ENCODE measurements around the gene PRR35. TPM values are rescaled to one million over a fixed set of nuclear protein-coding genes. Genes with fewer than 3 reads are reported as not detected.

The PRR35 gene
- total RNA-seq, 1 donor from 2014 or later: not detected

DNA sequence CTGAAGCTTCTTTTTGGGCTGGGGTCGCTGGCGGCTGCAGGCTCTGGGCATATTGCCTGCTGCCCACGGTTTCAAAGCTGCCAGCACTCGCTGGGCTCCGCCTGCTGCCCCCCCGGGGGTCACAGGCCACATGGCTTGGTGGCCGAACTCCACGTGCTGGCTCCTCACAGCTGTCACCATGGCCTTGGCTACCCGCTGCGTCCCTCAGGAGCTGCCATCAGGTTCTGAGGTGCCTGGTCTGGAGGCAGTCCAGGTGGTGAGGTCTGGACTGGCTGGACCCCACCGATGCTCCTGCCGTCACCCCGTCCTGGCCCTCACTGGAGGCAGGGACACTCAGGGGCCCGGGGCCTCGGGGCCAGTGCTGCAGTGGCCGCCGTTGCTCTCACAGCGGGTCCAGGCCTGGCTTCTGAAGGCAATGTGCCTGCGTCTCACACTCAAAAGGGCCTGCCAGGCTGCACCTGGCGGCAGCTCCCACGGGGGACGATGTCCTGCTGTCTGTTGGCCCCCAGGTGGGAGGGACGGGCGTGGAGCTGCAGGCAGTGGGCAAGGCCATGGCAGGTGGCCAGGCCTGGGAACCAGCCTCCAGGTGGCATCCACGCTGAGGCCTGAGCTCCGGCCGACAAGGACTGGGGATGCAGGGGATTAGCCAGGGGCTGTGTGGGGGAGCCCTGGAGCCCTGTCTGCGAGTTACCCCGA is 19.4 kb upstream of the PRR35 start:
- DNase-seq (ENCODE audit: missing footprints) (no peak), ATAC-seq (no peak)
- intact Hi-C loops (cut with DNase I): no loop called here

DNA sequence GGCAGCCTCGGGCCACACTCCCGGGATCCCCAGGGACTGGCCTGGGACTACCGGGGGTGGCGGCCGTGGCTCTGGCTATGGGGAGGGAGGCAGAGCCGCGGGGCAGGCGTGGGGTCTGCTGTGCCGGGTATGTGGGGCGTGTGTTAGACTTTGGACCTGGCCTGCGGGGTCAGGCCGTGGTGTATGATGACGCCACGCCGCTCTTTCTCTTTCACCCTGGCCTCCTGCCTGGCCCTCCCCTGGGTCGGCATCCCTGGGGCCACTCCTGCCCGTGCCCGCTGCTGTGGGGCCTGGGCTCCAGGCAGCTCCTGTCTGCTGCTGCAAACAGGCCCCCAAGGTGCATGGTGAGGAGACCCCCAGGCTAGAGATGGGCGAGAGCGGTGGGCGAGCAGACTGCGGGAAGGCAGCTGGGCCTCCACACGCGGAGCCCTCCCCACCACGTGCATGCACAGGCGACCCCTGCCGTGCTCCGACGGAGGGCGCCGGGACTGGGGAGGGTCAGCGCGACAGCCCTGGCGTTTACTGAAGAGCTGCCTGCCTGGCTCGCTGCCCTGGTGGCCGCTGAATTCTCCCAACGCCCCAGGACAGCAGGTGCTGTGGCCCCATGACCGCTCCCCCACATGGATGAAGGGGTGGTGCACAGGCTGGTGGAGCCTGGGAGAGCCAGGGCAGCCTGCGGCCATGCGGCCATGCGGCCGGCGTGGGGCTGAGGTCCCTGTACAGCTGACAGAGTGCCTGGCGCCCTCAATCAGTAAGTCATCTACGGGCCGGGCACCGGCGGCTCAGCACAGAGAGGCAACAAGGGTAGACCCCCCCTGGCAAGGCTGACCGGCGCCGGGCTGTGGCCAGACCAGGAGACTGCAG is 16.7 kb upstream of the PRR35 start:
- no peak for DNase-seq (ENCODE audit: missing footprints)
- no peak for ATAC-seq
- intact Hi-C loops (cut with DNase I): no loop called here

DNA sequence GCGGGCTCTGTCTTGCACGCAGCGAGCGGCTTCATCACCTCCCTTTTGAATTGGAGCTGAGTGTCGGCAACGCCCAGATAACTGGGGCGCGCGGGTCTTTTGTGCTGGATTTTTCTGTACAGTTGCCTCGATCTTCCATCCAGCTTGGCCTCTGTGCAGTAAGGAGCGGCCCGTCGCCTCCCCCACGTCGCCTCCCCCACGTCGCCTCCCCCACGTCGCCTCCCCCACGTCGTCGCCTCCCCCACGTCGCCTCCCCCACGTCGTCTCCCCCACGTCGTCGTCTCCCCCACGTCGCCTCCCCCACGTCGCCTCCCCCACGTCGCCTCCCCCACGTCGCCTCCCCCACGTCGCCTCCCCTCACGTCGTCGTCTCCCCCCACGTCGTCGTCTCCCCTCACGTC is 15.7 kb upstream of the PRR35 start:
- intact Hi-C loops (cut with DNase I): no loop called here
- ATAC-seq (no peak), DNase-seq (ENCODE audit: missing footprints) (no peak)

DNA sequence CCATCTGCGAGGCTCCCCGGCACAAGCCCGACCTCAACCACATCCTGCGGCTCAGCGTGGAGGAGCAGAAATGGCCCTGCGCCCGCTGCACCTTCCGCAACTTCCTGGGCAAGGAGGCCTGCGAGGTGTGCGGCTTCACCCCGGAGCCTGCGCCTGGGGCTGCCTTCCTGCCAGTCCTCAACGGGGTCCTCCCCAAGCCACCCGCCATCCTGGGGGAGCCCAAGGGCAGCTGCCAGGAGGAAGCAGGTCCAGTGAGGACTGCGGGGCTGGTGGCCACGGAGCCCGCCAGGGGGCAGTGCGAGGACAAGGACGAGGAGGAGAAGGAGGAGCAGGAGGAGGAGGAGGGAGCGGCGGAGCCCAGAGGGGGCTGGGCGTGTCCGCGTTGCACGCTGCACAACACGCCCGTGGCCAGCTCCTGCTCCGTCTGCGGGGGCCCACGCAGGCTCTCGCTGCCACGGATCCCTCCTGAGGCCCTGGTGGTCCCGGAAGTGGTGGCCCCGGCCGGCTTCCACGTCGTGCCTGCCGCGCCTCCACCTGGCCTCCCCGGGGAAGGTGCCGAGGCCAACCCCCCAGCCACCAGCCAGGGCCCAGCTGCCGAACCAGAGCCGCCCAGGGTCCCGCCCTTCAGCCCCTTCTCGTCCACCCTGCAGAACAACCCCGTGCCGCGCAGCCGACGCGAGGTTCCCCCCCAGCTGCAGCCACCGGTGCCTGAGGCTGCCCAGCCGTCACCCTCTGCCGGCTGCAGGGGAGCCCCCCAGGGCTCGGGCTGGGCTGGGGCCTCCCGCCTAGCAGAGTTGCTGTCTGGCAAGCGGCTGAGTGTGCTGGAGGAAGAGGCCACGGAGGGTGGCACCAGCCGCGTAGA is 13.1 kb upstream of the PRR35 start:
- ATAC-seq (peak; percentile 76), DNase-seq (ENCODE audit: missing footprints) (peak; percentile 88)
- intact Hi-C loops (cut with DNase I): no loop called here

DNA sequence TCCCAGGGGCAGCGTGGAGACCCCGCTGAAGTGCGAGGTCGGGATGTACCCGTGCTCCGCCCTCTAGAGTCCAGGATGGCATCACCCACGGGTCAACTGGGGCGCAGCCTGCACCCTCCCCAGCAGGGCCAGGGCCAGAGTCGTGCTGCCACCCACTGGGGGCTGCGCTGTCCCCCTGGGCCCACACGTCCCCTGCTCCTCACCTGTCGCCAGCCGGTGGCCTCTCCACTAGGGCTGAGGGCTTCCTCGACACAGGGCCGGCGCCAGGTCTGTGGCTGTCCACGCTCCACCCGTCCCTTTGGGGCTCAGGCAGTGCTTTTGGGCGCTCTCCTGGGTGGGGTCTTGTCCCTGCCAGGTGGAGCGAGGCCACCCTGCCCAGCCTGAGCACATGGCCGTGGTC is 11.6 kb upstream of the PRR35 start:
- ATAC-seq: no peak
- no peak for DNase-seq (ENCODE audit: missing footprints)
- intact Hi-C loops (cut with DNase I): no loop called here

DNA sequence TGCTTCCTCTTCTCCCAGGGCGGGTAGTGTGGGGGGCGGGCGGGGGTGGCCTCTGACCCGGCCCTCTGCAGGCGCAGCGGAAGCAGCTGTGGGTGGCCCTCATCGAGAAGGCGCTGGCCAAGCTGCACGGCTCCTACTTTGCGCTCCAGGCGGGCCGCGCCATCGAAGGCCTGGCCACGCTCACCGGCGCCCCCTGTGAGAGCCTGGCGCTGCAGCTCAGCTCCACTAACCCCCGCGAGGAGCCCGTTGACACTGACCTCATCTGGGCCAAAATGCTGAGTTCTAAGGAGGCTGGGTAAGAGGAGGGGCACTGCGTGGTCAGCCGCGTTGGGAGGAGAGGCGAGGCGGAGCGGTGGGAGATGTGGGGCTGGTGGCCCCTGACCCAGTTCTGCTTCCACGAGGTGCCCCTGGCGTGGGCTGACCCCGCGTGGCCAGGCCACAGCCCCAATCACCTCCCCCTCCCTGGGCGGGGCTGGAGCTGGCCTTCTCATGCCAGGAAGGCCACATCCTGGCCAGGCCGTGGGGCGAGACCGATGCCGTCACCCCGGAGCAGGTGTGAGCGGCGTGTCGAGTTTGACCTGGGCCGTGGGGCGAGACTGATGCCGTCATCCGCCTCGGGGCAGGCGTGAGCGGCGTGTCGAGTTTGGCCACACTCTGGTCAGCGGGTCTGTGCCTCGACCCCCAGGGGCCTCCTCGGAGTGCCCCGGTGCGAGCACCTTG is 10.5 kb upstream of the PRR35 start:
- DNase-seq (ENCODE audit: missing footprints) (no peak), ATAC-seq (no peak)
- intact Hi-C loops (cut with DNase I): no loop called here

DNA sequence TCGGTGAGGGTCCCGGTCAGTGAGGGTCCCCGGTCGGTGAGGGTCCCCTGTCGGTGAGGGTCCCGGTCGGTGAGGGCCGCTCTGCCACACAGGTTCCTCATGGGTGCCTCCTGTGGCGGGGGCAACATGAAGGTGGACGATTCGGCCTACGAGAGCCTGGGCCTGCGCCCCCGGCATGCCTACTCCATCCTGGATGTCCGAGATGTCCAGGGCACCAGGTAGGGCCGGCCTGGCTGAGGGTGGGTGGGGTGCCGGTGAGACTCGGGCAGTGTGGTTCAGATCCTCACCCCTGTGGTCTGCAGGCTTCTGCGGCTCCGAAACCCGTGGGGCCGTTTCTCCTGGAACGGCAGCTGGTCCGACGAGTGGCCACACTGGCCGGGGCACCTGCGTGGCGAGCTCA is 9.0 kb upstream of the PRR35 start:
- intact Hi-C loops (cut with DNase I): no loop called here
- DNase-seq (ENCODE audit: missing footprints) (no peak), ATAC-seq (no peak)

DNA sequence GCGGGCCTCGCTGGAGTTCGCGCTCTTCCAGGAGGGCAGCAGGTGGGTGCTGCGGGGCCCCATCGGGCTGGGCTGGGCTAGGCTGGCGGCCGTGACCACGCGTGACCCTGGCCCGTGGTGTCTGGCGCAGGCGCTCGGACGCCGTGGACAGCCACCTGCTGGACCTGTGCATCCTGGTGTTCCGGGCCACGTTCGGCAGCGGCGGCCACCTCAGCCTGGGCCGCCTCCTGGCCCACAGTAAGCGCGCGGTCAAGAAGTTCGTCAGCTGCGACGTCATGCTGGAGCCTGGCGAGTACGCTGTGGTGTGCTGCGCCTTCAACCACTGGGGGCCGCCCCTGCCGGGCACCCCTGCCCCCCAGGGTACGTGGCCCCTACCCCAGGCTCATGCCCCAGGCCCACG is 8.0 kb upstream of the PRR35 start:
- intact Hi-C loops (cut with DNase I): no loop called here
- ATAC-seq (no peak), DNase-seq (ENCODE audit: missing footprints) (no peak)

DNA sequence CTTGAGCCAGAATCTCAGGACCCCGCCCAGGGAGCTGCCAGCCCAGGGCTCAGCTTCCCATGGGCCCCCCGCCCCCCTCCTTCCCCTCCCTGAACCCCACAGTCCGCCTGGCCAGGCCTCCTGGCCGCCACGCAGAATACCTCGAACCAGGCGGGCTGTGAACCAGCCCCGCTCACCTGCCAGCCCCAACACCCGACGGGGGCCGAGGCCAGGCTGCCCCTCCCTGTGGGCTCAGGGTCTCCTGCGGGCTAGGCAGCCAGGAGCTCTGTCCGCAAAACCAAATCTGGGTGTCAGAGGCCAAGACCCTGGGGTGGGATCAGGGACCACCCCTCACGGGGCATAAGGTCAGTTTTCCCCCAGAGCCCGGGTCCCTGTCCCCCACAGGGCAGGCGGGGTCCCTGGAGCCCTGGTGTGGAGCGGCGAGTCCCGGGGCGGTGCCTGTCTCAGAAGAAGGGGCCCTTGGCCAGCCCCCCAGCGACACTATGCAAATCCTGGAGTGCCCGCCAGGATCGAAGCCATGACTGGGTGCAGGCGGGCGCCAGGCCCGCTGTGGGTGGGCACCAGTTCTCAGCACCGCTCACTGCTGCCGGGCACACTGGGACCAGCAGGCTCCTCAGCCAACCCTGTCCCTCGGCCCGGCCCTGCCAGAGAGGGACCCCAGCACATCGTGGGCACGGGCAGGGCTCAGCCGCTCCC is 6.4 kb upstream of the PRR35 start:
- ATAC-seq: no peak
- intact Hi-C loops (cut with DNase I): no loop called here
- no peak for DNase-seq (ENCODE audit: missing footprints)

DNA sequence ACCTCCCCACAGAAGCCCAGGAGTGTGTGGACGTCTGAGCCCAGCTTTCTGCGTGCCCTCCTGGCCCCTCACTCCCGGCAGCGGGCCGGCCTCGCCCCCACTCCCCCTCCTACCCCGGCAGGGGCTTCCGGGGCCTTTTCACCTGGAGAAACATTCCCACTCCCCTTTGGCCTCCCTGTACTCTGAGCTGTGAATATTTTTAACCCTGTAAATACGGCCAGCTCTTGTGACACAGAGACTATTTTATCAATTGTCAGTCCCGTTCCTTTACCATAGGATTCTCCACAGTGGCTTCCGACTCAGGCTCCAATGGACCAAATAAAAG is 5.9 kb upstream of the PRR35 start:
- no peak for DNase-seq (ENCODE audit: missing footprints)
- intact Hi-C loops (cut with DNase I): no loop called here

DNA sequence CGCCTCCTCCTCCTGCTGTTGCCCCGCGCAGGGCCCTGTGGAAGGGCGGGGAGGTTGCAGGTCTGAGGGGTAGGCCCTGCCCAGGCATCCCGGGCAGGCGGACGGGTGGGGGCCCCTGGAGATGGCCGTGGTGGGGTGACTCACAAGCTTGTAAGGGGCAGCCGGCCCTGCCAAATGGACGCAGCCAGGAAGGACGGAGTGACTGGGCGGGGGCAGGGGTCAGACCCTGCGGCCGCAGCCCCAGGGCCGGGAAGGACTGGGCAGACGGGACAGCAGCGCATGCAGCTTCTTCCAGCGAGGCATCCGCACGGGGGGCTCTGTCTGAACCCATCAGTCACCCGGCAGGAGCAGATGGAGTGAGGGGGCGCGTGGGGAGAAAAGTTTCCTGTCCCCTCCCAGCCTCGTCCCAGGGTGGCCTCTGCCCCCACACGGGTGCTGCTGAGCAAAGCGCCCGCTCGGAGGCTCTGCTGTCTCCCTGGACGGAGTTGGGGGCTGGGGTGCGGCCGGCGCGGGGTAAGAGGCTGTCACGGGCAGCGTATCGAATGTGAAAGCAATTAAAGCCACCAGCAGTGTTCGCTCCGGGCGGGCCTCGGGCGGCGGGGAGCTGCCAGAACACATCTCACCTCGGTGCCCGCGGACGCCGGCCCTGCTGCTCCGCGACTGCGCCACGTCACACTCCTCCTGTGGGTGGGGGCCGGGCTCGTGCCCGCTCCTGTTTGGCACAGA is 5.4 kb upstream of the PRR35 start:
- DNase-seq (ENCODE audit: missing footprints) (no peak), ATAC-seq (no peak)
- intact Hi-C loops (cut with DNase I): no loop called here

More for the DNA sequence above, 5.9 kb upstream of the PRR35 start:
- no peak for ATAC-seq

DNA sequence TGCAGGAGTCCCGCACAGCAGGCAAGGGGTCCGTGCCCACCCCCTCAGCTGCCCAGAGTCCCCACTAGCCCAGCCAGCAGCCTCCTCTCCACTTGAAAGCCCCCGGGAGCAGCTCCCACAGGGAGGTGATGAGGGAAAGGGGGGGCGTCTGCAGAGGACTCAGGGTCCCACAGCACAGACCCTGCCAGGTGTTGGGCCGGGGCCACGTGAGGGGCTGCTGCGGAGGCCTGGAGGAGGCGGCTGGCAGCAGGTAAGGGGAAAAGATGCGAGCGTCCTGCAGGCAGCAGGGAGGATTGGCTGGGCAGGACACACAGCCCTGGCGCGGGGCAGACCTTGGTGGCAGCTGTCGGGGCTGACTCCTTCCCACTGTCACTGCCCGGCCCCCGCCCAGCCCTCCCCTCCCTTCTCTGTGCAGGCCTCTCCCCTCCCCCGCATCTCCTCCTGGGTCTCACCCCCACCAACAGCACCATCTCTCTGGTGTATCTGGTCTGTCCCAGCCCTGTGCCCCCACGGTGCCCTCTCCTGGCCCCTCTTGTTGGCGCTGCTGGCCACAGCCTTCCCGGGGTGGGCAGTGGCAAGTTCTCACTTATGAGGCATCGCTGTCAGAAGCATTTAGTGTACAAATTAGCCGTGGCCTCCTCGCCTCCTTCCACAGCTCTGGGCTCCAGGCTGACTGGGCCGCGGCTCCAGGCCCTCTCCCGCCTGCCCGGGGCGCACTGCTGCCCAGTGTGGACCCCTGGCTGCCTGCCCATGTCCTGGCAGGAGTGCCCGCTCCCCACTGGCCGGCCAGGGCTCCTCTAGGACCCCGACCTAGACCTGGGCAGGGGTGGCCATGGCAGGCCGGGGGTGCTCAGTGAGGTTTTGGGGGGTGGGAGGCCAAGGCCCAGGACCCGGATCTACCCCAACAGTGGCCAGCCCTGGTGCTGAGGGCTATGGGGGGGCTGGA is 4.4 kb upstream of the PRR35 start:
- ATAC-seq (no peak), DNase-seq (ENCODE audit: missing footprints) (no peak)
- intact Hi-C loops (cut with DNase I): no loop called here

DNA sequence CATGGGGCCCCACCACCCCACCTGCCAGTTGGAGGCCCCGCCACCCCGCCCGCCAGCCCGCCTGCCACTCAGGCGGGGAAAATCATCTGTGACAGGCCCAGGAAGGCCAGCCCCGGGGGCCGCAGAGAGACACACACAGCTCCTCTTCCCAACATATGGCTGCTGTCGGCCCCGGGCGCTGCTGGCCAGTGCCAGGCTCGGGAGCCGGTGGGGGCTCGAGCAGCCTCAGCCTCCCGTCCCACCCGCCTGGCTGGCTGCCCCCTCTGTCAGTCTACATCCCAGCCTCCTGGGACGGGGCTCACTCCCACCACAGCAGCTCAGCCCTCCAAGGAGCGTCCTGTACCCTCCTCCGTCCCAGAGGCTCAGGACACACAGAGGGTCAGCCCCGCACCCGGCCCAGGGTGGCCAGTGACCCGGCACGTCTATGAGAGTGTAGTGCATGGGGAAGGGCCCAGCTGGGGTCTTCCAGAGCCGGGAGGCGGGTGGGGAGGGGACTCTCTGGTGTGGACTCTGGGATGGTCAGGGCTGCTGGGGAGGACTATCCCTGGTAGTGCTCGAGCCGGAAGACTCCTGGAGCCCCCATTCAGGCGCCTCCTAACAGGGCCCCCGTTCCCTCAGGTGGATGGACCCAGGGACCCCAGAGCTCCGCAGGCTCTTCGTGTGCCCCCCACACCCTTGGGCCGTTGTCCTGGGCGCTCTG is 3.6 kb upstream of the PRR35 start:
- intact Hi-C loops (cut with DNase I): no loop called here
- ATAC-seq: no peak

DNA sequence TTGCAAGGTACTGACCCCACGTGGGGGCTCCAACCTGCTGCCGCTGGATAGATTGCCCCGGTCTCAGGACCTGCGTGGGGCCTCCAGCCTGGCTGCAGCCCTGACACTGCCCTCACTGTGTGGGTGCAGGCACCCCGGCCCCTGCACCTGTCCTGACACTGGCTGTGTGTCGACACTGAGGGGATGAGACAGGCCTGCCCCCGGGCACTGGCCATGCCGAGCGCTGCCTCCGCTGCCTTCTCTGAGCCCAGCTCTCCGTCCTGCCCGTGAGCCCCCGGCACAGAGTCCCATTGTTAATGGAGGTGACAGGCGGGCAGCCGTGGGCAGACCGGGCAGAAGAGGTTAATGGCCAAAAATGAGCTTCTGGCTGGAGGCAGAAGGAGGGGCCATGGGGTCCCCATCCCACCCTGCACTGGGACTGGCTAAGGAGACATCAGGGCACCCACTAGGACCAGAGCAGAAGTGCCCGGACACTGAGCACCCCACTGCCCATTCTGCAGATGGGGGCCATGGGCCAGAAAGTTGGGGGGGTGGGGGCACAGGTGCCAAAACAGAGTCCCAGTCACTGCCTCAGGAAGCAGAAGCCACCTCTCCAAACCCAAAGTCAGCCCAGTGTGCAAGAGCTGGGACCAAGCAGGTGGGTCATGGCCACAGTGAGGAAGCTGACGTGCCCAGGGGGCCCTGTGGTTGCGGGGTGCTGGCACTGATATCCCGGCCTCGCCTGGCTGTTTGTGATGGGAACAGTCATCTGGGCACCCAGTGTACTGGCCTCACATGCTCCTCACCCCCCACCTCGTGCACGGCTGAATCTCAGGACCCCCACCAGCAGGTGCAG is 2.5 kb upstream of the PRR35 start:
- no peak for ATAC-seq
- intact Hi-C loops (cut with DNase I): no loop called here
- DNase-seq (ENCODE audit: missing footprints): no peak

More for the DNA sequence above, 3.6 kb upstream of the PRR35 start:
- DNase-seq (ENCODE audit: missing footprints): no peak

DNA sequence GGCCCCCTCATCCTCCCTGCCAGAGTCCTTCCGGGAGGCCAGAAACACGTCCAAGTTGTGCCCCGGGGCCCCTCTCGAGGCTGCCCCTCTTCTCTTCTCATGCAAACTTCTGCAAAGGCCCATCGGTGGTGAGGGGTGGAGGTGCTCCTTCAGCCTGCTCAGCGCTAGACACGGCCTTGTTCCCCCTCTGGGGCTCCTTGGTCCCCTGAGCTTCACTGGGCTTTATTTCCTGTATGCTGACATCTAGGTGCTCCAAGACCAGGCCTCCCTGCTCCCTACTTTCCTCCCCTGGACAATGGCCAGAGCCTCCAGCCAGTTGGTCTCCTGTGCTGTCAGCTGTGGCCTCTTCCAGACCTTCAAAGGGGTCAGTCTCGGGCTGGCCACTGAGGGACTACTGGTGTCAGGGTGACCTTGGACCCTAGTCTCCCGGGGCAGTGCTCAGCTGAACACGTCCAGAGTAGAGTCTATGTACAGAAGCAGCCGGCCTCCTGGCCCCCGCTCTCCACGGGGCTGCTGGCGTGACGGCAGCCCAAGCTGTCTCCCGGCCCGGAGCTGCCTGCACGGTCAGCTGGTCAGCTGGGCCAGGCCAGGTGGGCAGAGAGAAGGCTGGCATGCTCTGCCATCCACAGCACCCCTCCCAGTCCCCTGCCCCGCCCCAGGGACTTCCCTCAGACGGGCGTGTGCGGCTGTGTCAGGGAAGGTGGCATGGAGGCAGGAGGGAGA is 1.7 kb upstream of the PRR35 start:
- ATAC-seq: peak; percentile 41
- intact Hi-C loops (cut with DNase I): no loop called here
- no peak for DNase-seq (ENCODE audit: missing footprints)

All from Right ventricle myocardium inferior (tissue), 1 donor.